HUES64 (cell line): Measurements from ENCODE around the gene TUNAR. TPM values are rescaled to one million over a fixed set of nuclear protein-coding genes. Genes with fewer than 3 reads are reported as not detected.

Source experiments
- H3K27ac ChIP-seq: 2 replicates; pipeline ENCODE4 v1.7.0; 2013; ENCODE audit warnings: low read depth, low read length, inconsistent platforms
- H3K27me3 ChIP-seq: 2 replicates; pipeline ENCODE4 v1.6.1; 2013; ENCODE audit warnings: mild to moderate bottlenecking, low read length; ENCODE audit not compliant: insufficient read depth
- H3K36me3 ChIP-seq: 2 replicates; pipeline ENCODE4 v1.6.1; 2013; ENCODE audit warnings: mild to moderate bottlenecking, low read length; ENCODE audit not compliant: insufficient read depth
- H3K4me1 ChIP-seq: 2 replicates; pipeline ENCODE4 v1.6.1; 2013; ENCODE audit warnings: mild to moderate bottlenecking, low read length, moderate library complexity; ENCODE audit not compliant: insufficient read depth
- H3K4me3 ChIP-seq: 2 replicates; pipeline ENCODE4 v1.5.1; 2013; ENCODE audit warnings: mild to moderate bottlenecking, low read length, moderate library complexity
- H3K9ac ChIP-seq: 2 replicates; pipeline ENCODE4 v1.6.1; 2013; ENCODE audit warnings: mild to moderate bottlenecking, low read depth, low read length
- H3K9me3 ChIP-seq: 2 replicates; pipeline ENCODE4 v1.6.1; 2013; ENCODE audit warnings: low read depth, low read length; ENCODE audit not compliant: insufficient read depth
- WGBS: fragments of 150-250, 120-280 bp; methylation state at CpG from one replicate; pipeline ENCODE4 v1.1.7; 2013; ENCODE audit warnings: missing lambda C conversion rate; 5-methylcytosine and 5-hydroxymethylcytosine counted together
- polyA plus RNA-seq, 2 experiments: library from polyadenylated mRNA; stranded (reverse); fragments of 50-300 nt; gene quantifications; one replicate each; pipeline ENCODE4 v1.2.3, GENCODE V29; 2013

Gene TUNAR
- polyA plus RNA-seq (2013, experiment 1 of 2), result 26.5 TPM
- polyA plus RNA-seq (2013, experiment 2 of 2), result 36.3 TPM

- no peaks in the 10 kb centered on the region for H3K9me3 ChIP-seq
- peak within 1 kb of the TSS; percentile 38 for H3K27ac ChIP-seq
- H3K9ac ChIP-seq, result peak within 1 kb of the TSS; percentile 77
- WGBS, result 2% methylated on average over 70 of the region's 70 CpGs
- H3K4me1 ChIP-seq, result peaks cover 33% of the 10 kb centered on the region
- peaks cover 22% of the 10 kb centered on the region for H3K27me3 ChIP-seq
- peaks cover 8% of the 10 kb centered on the region; the same call in 1 of the 2 replicates for H3K36me3 ChIP-seq
- H3K4me3 ChIP-seq, result peak within 1 kb of the TSS; percentile 77
Observed at GRCh38 chr14:95876761-95877538, at the start of gene TUNAR. TUNAR (plus strand) TSS chr14:95876832.

GRCh38 chr14:95828649-95829265 lies 47.9 kb upstream of the TUNAR start:
- WGBS, result 81% methylated on average over 3 of the region's 3 CpGs
- Histone ChIP-seq H3K9ac (no peak overlapping the region), H3K27me3 (no peaks in the 10 kb centered on the region), H3K36me3 (no peaks in the 10 kb centered on the region), H3K27ac (no peak overlapping the region), H3K4me3 (no peak overlapping the region), H3K9me3 (no peaks in the 10 kb centered on the region), H3K4me1 (peaks cover 11% of the 10 kb centered on the region)

- H3K4me1 ChIP-seq, result peaks cover 11% of the 10 kb centered on the region
- no peak overlapping the region for H3K9ac ChIP-seq
- H3K27ac ChIP-seq, result no peak overlapping the region
- H3K27me3 ChIP-seq, result no peaks in the 10 kb centered on the region
- 93% methylated on average over 3 of the region's 3 CpGs for WGBS
- H3K9me3 ChIP-seq, result no peaks in the 10 kb centered on the region
- no peaks in the 10 kb centered on the region for H3K36me3 ChIP-seq
- H3K4me3 ChIP-seq, result no peak overlapping the region
Observed at GRCh38 chr14:95829321-95829720, 47.3 kb upstream of the TUNAR start.

GRCh38 chr14:95830386-95830785 lies 46.2 kb upstream of the TUNAR start:
- Histone ChIP-seq H3K4me1 (peaks cover 16% of the 10 kb centered on the region), H3K27me3 (no peaks in the 10 kb centered on the region), H3K36me3 (no peaks in the 10 kb centered on the region), H3K27ac (no peak overlapping the region), H3K9ac (no peak overlapping the region), H3K4me3 (no peak overlapping the region), H3K9me3 (no peaks in the 10 kb centered on the region)
- WGBS, result 72% methylated on average over 3 of the region's 3 CpGs

GRCh38 chr14:95831041-95831440 lies 45.6 kb upstream of the TUNAR start:
- Histone ChIP-seq H3K9ac (no peak overlapping the region), H3K4me3 (no peak overlapping the region), H3K36me3 (no peaks in the 10 kb centered on the region), H3K9me3 (no peaks in the 10 kb centered on the region), H3K4me1 (peaks cover 18% of the 10 kb centered on the region), H3K27me3 (no peaks in the 10 kb centered on the region), H3K27ac (no peak overlapping the region)
- 98% methylated on average over 2 of the region's 2 CpGs for WGBS

- H3K4me3 ChIP-seq, result no peak overlapping the region
- no peaks in the 10 kb centered on the region for H3K36me3 ChIP-seq
Observed at GRCh38 chr14:95831468-95831867, 45.2 kb upstream of the TUNAR start.

GRCh38 chr14:95832012-95832411 lies 44.6 kb upstream of the TUNAR start:
- H3K9ac ChIP-seq, result no peak overlapping the region
- H3K27me3 ChIP-seq, result no peaks in the 10 kb centered on the region
- H3K4me3 ChIP-seq, result no peak overlapping the region
- 54% methylated on average over 8 of the region's 8 CpGs for WGBS
- H3K4me1 ChIP-seq, result peaks cover 21% of the 10 kb centered on the region
- no peak overlapping the region for H3K27ac ChIP-seq
- no peaks in the 10 kb centered on the region for H3K36me3 ChIP-seq
- H3K9me3 ChIP-seq, result no peaks in the 10 kb centered on the region

More at GRCh38 chr14:95831468-95831867, 45.2 kb upstream of the TUNAR start:
- Histone ChIP-seq H3K9ac (no peak overlapping the region), H3K4me1 (peaks cover 18% of the 10 kb centered on the region), H3K27me3 (no peaks in the 10 kb centered on the region), H3K9me3 (no peaks in the 10 kb centered on the region), H3K27ac (no peak overlapping the region)
- 68% methylated on average over 5 of the region's 5 CpGs for WGBS

- Histone ChIP-seq H3K9me3 (no peaks in the 10 kb centered on the region), H3K27me3 (no peaks in the 10 kb centered on the region), H3K36me3 (no peaks in the 10 kb centered on the region), H3K4me1 (peaks cover 21% of the 10 kb centered on the region), H3K9ac (no peak overlapping the region), H3K4me3 (no peak overlapping the region), H3K27ac (no peak overlapping the region)
- WGBS, result 83% methylated on average over 3 of the region's 3 CpGs
Observed at GRCh38 chr14:95833429-95833828, 43.2 kb upstream of the TUNAR start.

GRCh38 chr14:95834496-95834895 lies 42.1 kb upstream of the TUNAR start:
- WGBS, result 61% methylated on average over 1 of the region's 2 CpGs
- Histone ChIP-seq H3K27me3 (no peaks in the 10 kb centered on the region), H3K9ac (no peak overlapping the region), H3K27ac (no peak overlapping the region), H3K4me1 (peaks cover 21% of the 10 kb centered on the region), H3K9me3 (no peaks in the 10 kb centered on the region), H3K4me3 (no peak overlapping the region), H3K36me3 (no peaks in the 10 kb centered on the region)

GRCh38 chr14:95835121-95835730 lies 41.4 kb upstream of the TUNAR start:
- H3K4me3 ChIP-seq, result no peak overlapping the region
- H3K4me1 ChIP-seq, result peaks cover 21% of the 10 kb centered on the region
- H3K9me3 ChIP-seq, result no peaks in the 10 kb centered on the region
- no peaks in the 10 kb centered on the region for H3K27me3 ChIP-seq
- H3K27ac ChIP-seq, result no peak overlapping the region
- WGBS, result 52% methylated on average over 3 of the region's 3 CpGs
- H3K9ac ChIP-seq, result no peak overlapping the region
- no peaks in the 10 kb centered on the region for H3K36me3 ChIP-seq

- peaks cover 11% of the 10 kb centered on the region; the same call in 1 of the 2 replicates for H3K4me1 ChIP-seq
- H3K36me3 ChIP-seq, result no peaks in the 10 kb centered on the region
- WGBS, result 93% methylated on average over 4 of the region's 5 CpGs
- no peak overlapping the region for H3K9ac ChIP-seq
- H3K4me3 ChIP-seq, result no peak overlapping the region
- no peaks in the 10 kb centered on the region for H3K9me3 ChIP-seq
- H3K27ac ChIP-seq, result no peak overlapping the region
- H3K27me3 ChIP-seq, result no peaks in the 10 kb centered on the region
Observed at GRCh38 chr14:95838862-95839261, 37.8 kb upstream of the TUNAR start.
